ENCODE measurements around the gene BCL3.

Gene BCL3

GRCh38 chr19:44753626-44753931 lies 5.1 kb downstream of the BCL3 start:
- TF ChIP-seq CTCF (IDR thresholded peaks at IDR 0.05; ENCODE audit: extremely low read depth, insufficient read depth, missing control alignments), result no peak
- in situ Hi-C loops (cut with MboI; ENCODE audit: low pct_unique_long_range_greater_than_20kb, low sequenced_read_pairs, unreplicated experiment), result no loop called here
- DNase-seq (ENCODE audit: low spot score), result no peak

- DNase-seq (ENCODE audit: low spot score), result peak; percentile 83
- TF ChIP-seq CTCF (IDR thresholded peaks at IDR 0.05; ENCODE audit: extremely low read depth, insufficient read depth, missing control alignments), result no peak
- in situ Hi-C loops (cut with MboI; ENCODE audit: low pct_unique_long_range_greater_than_20kb, low sequenced_read_pairs, unreplicated experiment), result no loop called here
These were observed 5.6 kb downstream of the BCL3 start for GRCh38 chr19:44753932-44754749.

- in situ Hi-C loops (cut with MboI; ENCODE audit: low pct_unique_long_range_greater_than_20kb, low sequenced_read_pairs, unreplicated experiment), result no loop called here
- no peak for DNase-seq (ENCODE audit: low spot score)
- TF ChIP-seq CTCF (IDR thresholded peaks at IDR 0.05; ENCODE audit: extremely low read depth, insufficient read depth, missing control alignments), result no peak
These were observed 6.2 kb downstream of the BCL3 start for GRCh38 chr19:44754750-44755080.

GRCh38 chr19:44755219-44755618 lies 6.7 kb downstream of the BCL3 start:
- in situ Hi-C loops (cut with MboI; ENCODE audit: low pct_unique_long_range_greater_than_20kb, low sequenced_read_pairs, unreplicated experiment), result no loop called here
- DNase-seq (ENCODE audit: low spot score), result no peak
- no peak for TF ChIP-seq CTCF (IDR thresholded peaks at IDR 0.05; ENCODE audit: extremely low read depth, insufficient read depth, missing control alignments)

- in situ Hi-C loops (cut with MboI; ENCODE audit: low pct_unique_long_range_greater_than_20kb, low sequenced_read_pairs, unreplicated experiment), result no loop called here
- DNase-seq (ENCODE audit: low spot score), result no peak
- no peak for TF ChIP-seq CTCF (IDR thresholded peaks at IDR 0.05; ENCODE audit: extremely low read depth, insufficient read depth, missing control alignments)
These were observed 7.6 kb downstream of the BCL3 start for GRCh38 chr19:44756089-44756562.

GRCh38 chr19:44757057-44757734 lies 8.7 kb downstream of the BCL3 start:
- no peak for DNase-seq (ENCODE audit: low spot score)
- in situ Hi-C loops (cut with MboI; ENCODE audit: low pct_unique_long_range_greater_than_20kb, low sequenced_read_pairs, unreplicated experiment), result no loop called here
- no peak for TF ChIP-seq CTCF (IDR thresholded peaks at IDR 0.05; ENCODE audit: extremely low read depth, insufficient read depth, missing control alignments)
